ENCODE data around the gene GALNT6.

DNA sequence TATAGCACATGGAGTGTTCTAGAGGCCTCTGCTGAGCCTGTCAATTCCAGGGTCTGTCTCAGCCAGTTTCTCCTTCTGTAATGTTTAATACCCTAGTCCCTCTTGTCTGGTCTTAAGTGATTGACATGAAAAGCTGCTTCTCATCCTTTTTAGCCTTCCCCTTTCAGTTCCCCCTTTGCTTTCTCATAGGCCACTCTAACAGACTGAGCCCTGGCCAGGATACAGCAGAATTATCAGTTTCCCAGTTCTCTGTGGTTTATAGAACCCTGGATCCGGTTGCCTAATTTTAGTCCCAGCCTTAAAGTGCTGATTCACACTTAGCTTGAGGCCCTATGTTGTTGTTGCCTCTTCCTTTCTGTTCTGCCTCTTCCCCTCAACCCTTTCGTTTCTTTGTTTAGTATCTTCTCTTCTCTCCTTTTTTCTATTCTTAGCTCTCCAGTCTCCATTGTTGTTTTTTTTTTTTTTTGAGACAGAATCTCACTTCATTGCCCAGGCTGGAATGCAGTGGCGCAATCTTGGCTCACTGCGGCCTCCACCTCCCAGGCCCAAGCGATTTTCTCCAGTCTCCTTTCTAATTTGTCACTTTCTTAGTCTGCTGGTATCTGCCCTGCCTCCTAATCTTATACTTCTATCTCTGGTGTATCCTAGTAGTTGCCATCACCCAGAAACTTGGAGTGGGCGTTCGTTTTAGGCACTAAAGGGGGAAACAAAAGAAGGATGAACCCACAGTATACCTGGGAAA lies 64.3 kb downstream of the GALNT6 start:
- TF ChIP-seq, protein P1, sequence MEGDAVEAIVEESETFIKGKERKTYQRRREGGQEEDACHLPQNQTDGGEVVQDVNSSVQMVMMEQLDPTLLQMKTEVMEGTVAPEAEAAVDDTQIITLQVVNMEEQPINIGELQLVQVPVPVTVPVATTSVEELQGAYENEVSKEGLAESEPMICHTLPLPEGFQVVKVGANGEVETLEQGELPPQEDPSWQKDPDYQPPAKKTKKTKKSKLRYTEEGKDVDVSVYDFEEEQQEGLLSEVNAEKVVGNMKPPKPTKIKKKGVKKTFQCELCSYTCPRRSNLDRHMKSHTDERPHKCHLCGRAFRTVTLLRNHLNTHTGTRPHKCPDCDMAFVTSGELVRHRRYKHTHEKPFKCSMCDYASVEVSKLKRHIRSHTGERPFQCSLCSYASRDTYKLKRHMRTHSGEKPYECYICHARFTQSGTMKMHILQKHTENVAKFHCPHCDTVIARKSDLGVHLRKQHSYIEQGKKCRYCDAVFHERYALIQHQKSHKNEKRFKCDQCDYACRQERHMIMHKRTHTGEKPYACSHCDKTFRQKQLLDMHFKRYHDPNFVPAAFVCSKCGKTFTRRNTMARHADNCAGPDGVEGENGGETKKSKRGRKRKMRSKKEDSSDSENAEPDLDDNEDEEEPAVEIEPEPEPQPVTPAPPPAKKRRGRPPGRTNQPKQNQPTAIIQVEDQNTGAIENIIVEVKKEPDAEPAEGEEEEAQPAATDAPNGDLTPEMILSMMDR (IDR thresholded peaks at IDR 0.05): no peak
- TF ChIP-seq ZFX (IDR thresholded peaks at IDR 0.05; ENCODE audit: borderline replicate concordance): no peak
